EH (cell line): ENCODE measurements around the gene PROC.
"Not testable (repeated sequence)": the region's sequence is repeated elsewhere in the genome, so short reads cannot be mapped to it uniquely, and the experiment has no call there.

Experiments
- DNase-seq: peaks from one replicate; pipeline ENCODE4 v3.0.0-alpha.2; 2015; ENCODE audit warnings: low read depth

Gene PROC

GRCh38 chr2:127394492-127394891 lies 23.7 kb upstream of the PROC start:
- DNase-seq, result no peak

- no peak for DNase-seq
These were observed 20.5 kb upstream of the PROC start for GRCh38 chr2:127397568-127398238.

GRCh38 chr2:127398239-127398590 lies 20.0 kb upstream of the PROC start:
- DNase-seq, result peak; percentile 97

GRCh38 chr2:127400533-127400896 lies 17.7 kb upstream of the PROC start:
- no peak for DNase-seq

GRCh38 chr2:127400897-127401756 lies 17.1 kb upstream of the PROC start:
- DNase-seq, result peak; percentile 75

GRCh38 chr2:127401757-127402695 lies 16.2 kb upstream of the PROC start:
- peak; percentile 25 for DNase-seq

GRCh38 chr2:127403460-127403859 lies 14.8 kb upstream of the PROC start:
- no peak for DNase-seq

GRCh38 chr2:127404466-127405254 lies 13.6 kb upstream of the PROC start:
- DNase-seq, result no peak

- DNase-seq, result no peak
These were observed 13.0 kb upstream of the PROC start for GRCh38 chr2:127405255-127405610.

- DNase-seq, result peak; percentile 41
These were observed 11.8 kb upstream of the PROC start for GRCh38 chr2:127406454-127406853.

- no peak for DNase-seq
These were observed 11.1 kb upstream of the PROC start for GRCh38 chr2:127407091-127407490.

- no peak for DNase-seq
These were observed 10.6 kb upstream of the PROC start for GRCh38 chr2:127407661-127408003.

GRCh38 chr2:127408004-127408806 lies 10.0 kb upstream of the PROC start:
- peak; percentile 89 for DNase-seq

- DNase-seq, result no peak
These were observed 9.5 kb upstream of the PROC start for GRCh38 chr2:127408807-127409099.

- not testable (repeated sequence) for DNase-seq
These were observed 8.5 kb upstream of the PROC start for GRCh38 chr2:127409716-127410115.

- DNase-seq, result peak; percentile 92
These were observed 7.2 kb upstream of the PROC start for GRCh38 chr2:127410871-127411652.

- DNase-seq, result peak; percentile 36
These were observed 6.4 kb upstream of the PROC start for GRCh38 chr2:127411653-127412369.

GRCh38 chr2:127413200-127413599 lies 5.0 kb upstream of the PROC start:
- peak; percentile 42 for DNase-seq

- peak; percentile 84 for DNase-seq
These were observed 4.2 kb upstream of the PROC start for GRCh38 chr2:127413782-127414637.
